Osteoblast (primary cell): Measurements from ENCODE around the gene ZNF335. TPM values are rescaled to one million over a fixed set of nuclear protein-coding genes. Genes with fewer than 3 reads are reported as not detected.

Experiments used
- DNase-seq: peaks from one replicate; pipeline ENCODE4 v3.0.0; 2011; ENCODE audit warnings: low spot score, mixed read lengths; ENCODE audit not compliant: insufficient read length; ENCODE audit errors: missing footprints
- H2AFZ ChIP-seq: 2 replicates; pipeline ENCODE4 v1.6.0; 2011; ENCODE audit warnings: mild to moderate bottlenecking, low read length
- H3K27ac ChIP-seq: 2 replicates; pipeline ENCODE4 v1.5.1; 2011; ENCODE audit warnings: mild to moderate bottlenecking, low read depth, low read length, moderate library complexity
- H3K27me3 ChIP-seq: 2 replicates; pipeline ENCODE4 v1.6.0; 2012; ENCODE audit warnings: mild to moderate bottlenecking, control low read depth, inconsistent platforms, low read length, moderate library complexity; ENCODE audit not compliant: insufficient read depth
- H3K36me3 ChIP-seq: 2 replicates; pipeline ENCODE4 v1.5.1; 2011; ENCODE audit warnings: mild to moderate bottlenecking, low read length, control low read depth, moderate library complexity; ENCODE audit not compliant: insufficient read depth
- H3K4me1 ChIP-seq: 2 replicates; pipeline ENCODE4 v1.5.1; 2011; ENCODE audit warnings: mild to moderate bottlenecking, low read length, control low read depth, moderate library complexity; ENCODE audit not compliant: insufficient read depth
- H3K4me2 ChIP-seq: 2 replicates; pipeline ENCODE4 v1.6.0; 2011; ENCODE audit warnings: mild to moderate bottlenecking, low read length; ENCODE audit not compliant: insufficient read depth
- H3K4me3 ChIP-seq: fragments of 200-600 bp; sonication (generic); 3 replicates; pipeline ENCODE4 v1.5.1; 2012; ENCODE audit warnings: mild to moderate bottlenecking, low read length, inconsistent platforms; ENCODE audit not compliant: insufficient read depth
- H3K79me2 ChIP-seq: 2 replicates; pipeline ENCODE4 v1.6.0; 2012; ENCODE audit warnings: mild to moderate bottlenecking, low read length, control low read depth, inconsistent platforms; ENCODE audit not compliant: insufficient read depth
- H3K9me3 ChIP-seq: 2 replicates; pipeline ENCODE4 v1.5.1; 2011; ENCODE audit warnings: low read depth, low read length, control low read depth
- H4K20me1 ChIP-seq: 2 replicates; pipeline ENCODE4 v1.6.0; 2012; ENCODE audit warnings: mild to moderate bottlenecking, low read length, control low read depth; ENCODE audit not compliant: insufficient read depth
- total RNA-seq: library from RNA; depleted of rRNA; stranded (reverse); fragments of >200 nt; gene quantifications from 2 replicates; pipeline ENCODE4 v1.2.3, GENCODE V29; 2012
- TF ChIP-seq, protein P1 (sequence below): IDR thresholded peaks from 2 replicates; pipeline ENCODE4 v1.5.1; 2011; ENCODE audit warnings: mild to moderate bottlenecking, low read depth, low read length, moderate library complexity; ENCODE audit errors: extremely low read depth

ZNF335 gene
- total RNA-seq, 1 donor: 20.3 TPM

DNA sequence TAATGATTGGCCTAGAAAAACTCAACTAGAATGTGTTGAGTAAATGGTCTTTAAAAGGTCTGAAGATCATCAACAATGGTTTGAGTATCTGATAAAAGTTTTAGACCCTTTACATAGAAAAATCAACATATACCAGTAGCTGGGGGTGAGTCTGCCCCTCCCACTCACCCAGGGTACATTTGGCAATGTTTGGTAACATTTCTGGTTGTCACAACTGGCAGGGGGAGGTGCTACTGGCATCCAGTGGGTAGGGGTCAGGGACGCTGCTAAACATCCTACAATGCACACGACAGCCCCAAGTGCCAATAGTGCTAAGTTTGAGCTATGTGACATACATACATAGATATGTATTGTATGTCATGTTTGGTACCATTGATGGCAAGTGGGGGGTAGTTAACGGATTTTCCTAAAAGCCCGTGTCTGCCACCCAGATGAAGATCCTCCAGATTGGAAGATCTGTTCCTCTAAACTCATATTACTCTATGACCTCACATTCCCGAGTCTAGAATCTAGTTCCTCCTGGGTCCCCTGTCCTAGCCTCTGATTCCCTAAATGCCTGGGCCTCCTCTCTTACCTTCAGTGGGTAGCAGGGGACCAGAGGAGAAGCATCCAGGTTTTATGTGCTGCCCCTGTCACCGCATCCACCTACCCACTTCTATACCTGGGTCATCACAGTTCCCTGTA, 34.2 kb upstream of the ZNF335 start:
- Histone ChIP-seq H3K4me1 (peaks cover 5% of the 10 kb centered on the region), H3K27ac (no peak overlapping the region), H3K79me2 (no peaks in the 10 kb centered on the region), H3K4me2 (no peak overlapping the region), H3K27me3 (peaks cover 25% of the 10 kb centered on the region), H2AFZ (no peak overlapping the region), H3K36me3 (no peaks in the 10 kb centered on the region), H3K9me3 (no peaks in the 10 kb centered on the region), H4K20me1 (no peaks in the 10 kb centered on the region), H3K4me3 (no peak overlapping the region)
- DNase-seq: no peak
- TF ChIP-seq, protein P1, sequence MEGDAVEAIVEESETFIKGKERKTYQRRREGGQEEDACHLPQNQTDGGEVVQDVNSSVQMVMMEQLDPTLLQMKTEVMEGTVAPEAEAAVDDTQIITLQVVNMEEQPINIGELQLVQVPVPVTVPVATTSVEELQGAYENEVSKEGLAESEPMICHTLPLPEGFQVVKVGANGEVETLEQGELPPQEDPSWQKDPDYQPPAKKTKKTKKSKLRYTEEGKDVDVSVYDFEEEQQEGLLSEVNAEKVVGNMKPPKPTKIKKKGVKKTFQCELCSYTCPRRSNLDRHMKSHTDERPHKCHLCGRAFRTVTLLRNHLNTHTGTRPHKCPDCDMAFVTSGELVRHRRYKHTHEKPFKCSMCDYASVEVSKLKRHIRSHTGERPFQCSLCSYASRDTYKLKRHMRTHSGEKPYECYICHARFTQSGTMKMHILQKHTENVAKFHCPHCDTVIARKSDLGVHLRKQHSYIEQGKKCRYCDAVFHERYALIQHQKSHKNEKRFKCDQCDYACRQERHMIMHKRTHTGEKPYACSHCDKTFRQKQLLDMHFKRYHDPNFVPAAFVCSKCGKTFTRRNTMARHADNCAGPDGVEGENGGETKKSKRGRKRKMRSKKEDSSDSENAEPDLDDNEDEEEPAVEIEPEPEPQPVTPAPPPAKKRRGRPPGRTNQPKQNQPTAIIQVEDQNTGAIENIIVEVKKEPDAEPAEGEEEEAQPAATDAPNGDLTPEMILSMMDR: no peak

DNA sequence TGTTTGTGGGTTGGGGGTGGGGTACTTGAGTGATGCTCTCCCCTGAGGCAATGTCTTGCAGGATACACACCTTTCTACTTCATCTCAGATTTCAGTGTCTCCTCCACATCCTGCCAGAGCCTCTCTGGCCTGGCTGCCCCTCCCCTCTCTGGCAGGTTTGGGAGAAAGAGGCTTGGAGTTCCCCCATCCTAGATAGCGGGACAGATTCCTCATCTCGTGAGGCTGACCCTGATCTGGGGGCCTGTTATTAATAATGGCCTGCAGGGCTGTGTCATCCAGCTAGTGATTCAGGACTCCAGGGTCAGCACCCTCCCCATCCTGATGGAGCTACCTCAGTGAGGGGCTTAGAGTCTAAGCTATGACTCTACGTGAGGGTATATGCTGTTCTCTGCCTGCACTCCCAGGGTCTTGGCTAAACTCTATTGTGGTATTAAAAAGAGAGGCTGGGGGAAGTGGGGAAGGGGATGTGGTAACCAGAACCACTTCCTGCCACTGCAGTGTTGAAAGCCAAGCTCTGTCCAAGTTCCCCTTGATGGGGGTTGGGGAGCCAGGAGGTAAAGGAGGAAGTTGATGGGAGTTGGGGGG, 33.0 kb upstream of the ZNF335 start:
- Histone ChIP-seq H4K20me1 (no peaks in the 10 kb centered on the region), H3K4me3 (no peak overlapping the region), H2AFZ (no peak overlapping the region), H3K4me2 (no peak overlapping the region), H3K4me1 (peaks cover 5% of the 10 kb centered on the region), H3K27ac (no peak overlapping the region), H3K27me3 (peaks cover 18% of the 10 kb centered on the region), H3K9me3 (no peaks in the 10 kb centered on the region), H3K79me2 (no peaks in the 10 kb centered on the region), H3K36me3 (no peaks in the 10 kb centered on the region)
- TF ChIP-seq, protein P1: no peak
- DNase-seq: no peak

DNA sequence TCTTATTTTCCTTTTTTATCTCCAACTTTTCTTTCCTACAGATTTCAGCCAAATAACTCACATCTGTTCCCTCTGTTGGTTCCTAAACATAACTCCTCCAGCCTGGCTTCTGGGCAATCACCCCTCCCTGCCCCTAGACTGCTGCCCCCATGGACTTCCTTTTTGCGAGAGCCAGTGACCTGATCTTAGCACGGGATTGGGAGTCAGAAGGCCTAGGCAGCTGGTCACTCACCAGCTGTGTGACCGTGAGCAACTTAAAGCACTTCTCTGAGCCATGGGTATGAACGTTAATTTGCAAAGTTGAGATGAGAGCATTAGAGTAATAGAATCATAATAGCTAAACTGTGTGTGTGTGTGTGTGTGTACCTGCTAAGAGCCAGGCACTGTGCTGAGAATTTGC, 32.2 kb upstream of the ZNF335 start:
- H3K4me3 ChIP-seq: no peak overlapping the region
- no peaks in the 10 kb centered on the region for H4K20me1 ChIP-seq
- no peak overlapping the region for H3K4me2 ChIP-seq
- TF ChIP-seq, protein P1: no peak
- H3K4me1 ChIP-seq: peaks cover 5% of the 10 kb centered on the region
- no peaks in the 10 kb centered on the region for H3K79me2 ChIP-seq
- DNase-seq: no peak
- no peaks in the 10 kb centered on the region for H3K36me3 ChIP-seq
- peaks cover 14% of the 10 kb centered on the region for H3K27me3 ChIP-seq
- H3K9me3 ChIP-seq: no peaks in the 10 kb centered on the region
- H2AFZ ChIP-seq: no peak overlapping the region
- H3K27ac ChIP-seq: no peak overlapping the region

DNA sequence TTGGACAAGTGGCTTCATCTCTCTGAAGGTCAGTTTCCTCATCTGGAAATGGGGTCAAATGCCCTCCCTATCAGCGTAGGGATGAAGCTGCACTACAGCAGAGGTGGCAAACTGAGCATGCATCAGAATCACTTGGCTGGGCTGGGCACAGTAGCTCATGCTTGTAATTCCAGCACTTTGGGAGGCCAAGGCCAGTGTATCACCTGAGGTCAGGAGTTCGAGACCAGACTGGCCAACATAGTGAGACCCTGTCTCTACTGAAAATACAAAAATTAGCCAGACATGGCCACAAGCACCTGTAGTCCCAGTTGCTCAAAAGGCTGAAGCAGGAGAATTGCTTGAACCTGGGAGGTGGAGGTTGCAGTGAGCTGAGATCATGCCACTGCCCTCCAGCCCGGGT, 30.0 kb upstream of the ZNF335 start:
- TF ChIP-seq, protein P1: no peak
- H3K4me3 ChIP-seq: no peak overlapping the region

More for the DNA sequence above, 30.0 kb upstream of the ZNF335 start:
- Histone ChIP-seq H3K27me3 (peaks cover 30% of the 10 kb centered on the region), H3K4me1 (no peaks in the 10 kb centered on the region), H3K4me2 (no peak overlapping the region), H2AFZ (no peak overlapping the region), H3K79me2 (no peaks in the 10 kb centered on the region), H3K9me3 (no peaks in the 10 kb centered on the region), H3K27ac (no peak overlapping the region), H4K20me1 (no peaks in the 10 kb centered on the region), H3K36me3 (no peaks in the 10 kb centered on the region)
- DNase-seq: no peak
